Gastrocnemius medialis (tissue), 4 donors: ENCODE measurements around the gene NKX2-4.

ENCODE experiments used
- CTCF ChIP-seq, 5 experiments: fragments of 450-650 bp in 3 of 5; fragments of 200-600 bp in 2 of 5; sonication (generic) in 2 of 5; IDR thresholded peaks in 4 of 5; conservative IDR thresholded peaks in 1 of 5; 1 replicate in 4 of 5; 2 replicates in 1 of 5; pipeline ENCODE4 v1.5.1; 2016 to 2019; ENCODE audit warnings: antibody characterized with exemption in 5 of 5, mild to moderate bottlenecking in 3 of 5, moderate library complexity in 3 of 5
- POLR2A ChIP-seq, 2 donors: fragments of 450-650 bp; IDR thresholded peaks; one replicate each; pipeline ENCODE4 v1.6.1; 2017; ENCODE audit warnings: antibody characterized with exemption in 2 of 2, mild to moderate bottlenecking in 2 of 2, moderate library complexity in 2 of 2

GRCh38 chr20:21387528-21387927 is 9.8 kb downstream of the NKX2-4 start:
- no peak for TF ChIP-seq POLR2A (IDR thresholded peaks at IDR 0.05)
- no peak for TF ChIP-seq CTCF (IDR thresholded peaks at IDR 0.05 in 4 of 5, conservative IDR thresholded peaks at IDR 0.05 in 1 of 5)
